PC-9 (cell line): Measurements from ENCODE around the gene PRIM2.
"Not testable (repeated sequence)": the region's sequence is repeated elsewhere in the genome, so short reads cannot be mapped to it uniquely, and the experiment has no call there.

ENCODE experiments used
- EZH2 ChIP-seq: fragments of 200-600 bp; sonication (generic); IDR thresholded peaks from 2 replicates; pipeline ENCODE4 v1.8.0; 2017; ENCODE audit warnings: antibody characterized with exemption, low read depth
- TF ChIP-seq, protein P1 (sequence below): fragments of 200-600 bp; sonication (generic); conservative IDR thresholded peaks from 2 replicates; pipeline ENCODE4 v1.6.1; 2017; ENCODE audit warnings: mixed run types, antibody characterized with exemption, mild to moderate bottlenecking, moderate library complexity

- TF ChIP-seq, protein P1, sequence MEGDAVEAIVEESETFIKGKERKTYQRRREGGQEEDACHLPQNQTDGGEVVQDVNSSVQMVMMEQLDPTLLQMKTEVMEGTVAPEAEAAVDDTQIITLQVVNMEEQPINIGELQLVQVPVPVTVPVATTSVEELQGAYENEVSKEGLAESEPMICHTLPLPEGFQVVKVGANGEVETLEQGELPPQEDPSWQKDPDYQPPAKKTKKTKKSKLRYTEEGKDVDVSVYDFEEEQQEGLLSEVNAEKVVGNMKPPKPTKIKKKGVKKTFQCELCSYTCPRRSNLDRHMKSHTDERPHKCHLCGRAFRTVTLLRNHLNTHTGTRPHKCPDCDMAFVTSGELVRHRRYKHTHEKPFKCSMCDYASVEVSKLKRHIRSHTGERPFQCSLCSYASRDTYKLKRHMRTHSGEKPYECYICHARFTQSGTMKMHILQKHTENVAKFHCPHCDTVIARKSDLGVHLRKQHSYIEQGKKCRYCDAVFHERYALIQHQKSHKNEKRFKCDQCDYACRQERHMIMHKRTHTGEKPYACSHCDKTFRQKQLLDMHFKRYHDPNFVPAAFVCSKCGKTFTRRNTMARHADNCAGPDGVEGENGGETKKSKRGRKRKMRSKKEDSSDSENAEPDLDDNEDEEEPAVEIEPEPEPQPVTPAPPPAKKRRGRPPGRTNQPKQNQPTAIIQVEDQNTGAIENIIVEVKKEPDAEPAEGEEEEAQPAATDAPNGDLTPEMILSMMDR: not testable (repeated sequence)
- not testable (repeated sequence) for TF ChIP-seq EZH2
Observed at GRCh38 chr6:57577023-57577422, 259.6 kb downstream of the PRIM2 start.
